Calu3 (cell line): ENCODE measurements around the gene DDX56. TPM values are rescaled to one million over a fixed set of nuclear protein-coding genes. Genes with fewer than 3 reads are reported as not detected.

ENCODE experiments used
- BruUV-seq: library from RNA; stranded (reverse); fragments of 400-500 nt; replicated peaks from 2 replicates; lab custom pipeline; 2021; lab: Mats Ljungman, UMichigan
- CTCF ChIA-PET: fragments of 300-600 bp; sonication (Branson Sonifier 250); formaldehyde crosslinking; loops from one replicate; lab custom pipeline; 2022; ENCODE audit warnings: antibody characterized with exemption; lab: Charles Lee
- DNase-seq: peaks from one replicate; pipeline ENCODE4 v3.0.0; 2022
- H3K27ac Mint-ChIP-seq: one replicate; pipeline ENCODE4 v1.8.0; 2022; ENCODE audit warnings: mixed read lengths; ENCODE audit not compliant: unreplicated experiment
- H3K27me3 Mint-ChIP-seq: one replicate; pipeline ENCODE4 v1.8.0; 2022; ENCODE audit warnings: mixed read lengths; ENCODE audit not compliant: unreplicated experiment
- H3K36me3 Mint-ChIP-seq: one replicate; pipeline ENCODE4 v1.8.0; 2022; ENCODE audit warnings: mild to moderate bottlenecking, moderate library complexity, mixed read lengths; ENCODE audit not compliant: insufficient read depth, unreplicated experiment
- H3K4me1 Mint-ChIP-seq: one replicate; pipeline ENCODE4 v1.8.0; 2022; ENCODE audit warnings: mild to moderate bottlenecking, low read depth, mixed read lengths; ENCODE audit not compliant: unreplicated experiment
- H3K4me3 Mint-ChIP-seq: one replicate; pipeline ENCODE4 v1.8.0; 2022; ENCODE audit warnings: mild to moderate bottlenecking, low read depth, moderate library complexity, mixed read lengths; ENCODE audit not compliant: unreplicated experiment
- H3K9me3 Mint-ChIP-seq: one replicate; pipeline ENCODE4 v1.8.0; 2022; ENCODE audit warnings: low read depth, mixed read lengths; ENCODE audit not compliant: unreplicated experiment
- intact Hi-C: fragments of 100-400 bp; cut with micrococcal nuclease; formaldehyde crosslinking; loops from one replicate; pipeline ENCODE4 v1.10.0; 2022; ENCODE audit not compliant: unreplicated experiment
- total RNA-seq: library from RNA; stranded (reverse); gene quantifications from 2 replicates; pipeline ENCODE4 v1.2.3, GENCODE V29; 2022
- TF ChIP-seq, protein P1 (sequence below): fragments of 200-600 bp; IDR thresholded peaks from one replicate; pipeline ENCODE4 v1.8.0; 2022; ENCODE audit warnings: antibody characterized with exemption; ENCODE audit not compliant: unreplicated experiment

The DDX56 gene
- total RNA-seq, 1 experiment from 2014 or later: 157 TPM

- DNase-seq: no peak
- no peak overlapping the region for H3K4me3 Mint-ChIP-seq
- no peaks in the 10 kb centered on the region for H3K27me3 Mint-ChIP-seq
- no peaks in the 10 kb centered on the region for H3K9me3 Mint-ChIP-seq
- intact Hi-C loops: no loop called here
- H3K4me1 Mint-ChIP-seq: peaks cover 61% of the 10 kb centered on the region
- no peak overlapping the region for H3K27ac Mint-ChIP-seq
- peaks cover 26% of the 10 kb centered on the region for H3K36me3 Mint-ChIP-seq
- TF ChIP-seq, protein P1, sequence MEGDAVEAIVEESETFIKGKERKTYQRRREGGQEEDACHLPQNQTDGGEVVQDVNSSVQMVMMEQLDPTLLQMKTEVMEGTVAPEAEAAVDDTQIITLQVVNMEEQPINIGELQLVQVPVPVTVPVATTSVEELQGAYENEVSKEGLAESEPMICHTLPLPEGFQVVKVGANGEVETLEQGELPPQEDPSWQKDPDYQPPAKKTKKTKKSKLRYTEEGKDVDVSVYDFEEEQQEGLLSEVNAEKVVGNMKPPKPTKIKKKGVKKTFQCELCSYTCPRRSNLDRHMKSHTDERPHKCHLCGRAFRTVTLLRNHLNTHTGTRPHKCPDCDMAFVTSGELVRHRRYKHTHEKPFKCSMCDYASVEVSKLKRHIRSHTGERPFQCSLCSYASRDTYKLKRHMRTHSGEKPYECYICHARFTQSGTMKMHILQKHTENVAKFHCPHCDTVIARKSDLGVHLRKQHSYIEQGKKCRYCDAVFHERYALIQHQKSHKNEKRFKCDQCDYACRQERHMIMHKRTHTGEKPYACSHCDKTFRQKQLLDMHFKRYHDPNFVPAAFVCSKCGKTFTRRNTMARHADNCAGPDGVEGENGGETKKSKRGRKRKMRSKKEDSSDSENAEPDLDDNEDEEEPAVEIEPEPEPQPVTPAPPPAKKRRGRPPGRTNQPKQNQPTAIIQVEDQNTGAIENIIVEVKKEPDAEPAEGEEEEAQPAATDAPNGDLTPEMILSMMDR: no peak
- CTCF ChIA-PET: interaction anchor here (0.7 to 1.1 kb wide), 2 partner anchors 18 to 35 kb away, joined by 3 to 4 read pairs; no protein-coding TSS in a partner anchor
- no TSS peak for BruUV-seq
Measured at GRCh38 chr7:44616545-44616944, 42.8 kb upstream of the DDX56 start.

DNA sequence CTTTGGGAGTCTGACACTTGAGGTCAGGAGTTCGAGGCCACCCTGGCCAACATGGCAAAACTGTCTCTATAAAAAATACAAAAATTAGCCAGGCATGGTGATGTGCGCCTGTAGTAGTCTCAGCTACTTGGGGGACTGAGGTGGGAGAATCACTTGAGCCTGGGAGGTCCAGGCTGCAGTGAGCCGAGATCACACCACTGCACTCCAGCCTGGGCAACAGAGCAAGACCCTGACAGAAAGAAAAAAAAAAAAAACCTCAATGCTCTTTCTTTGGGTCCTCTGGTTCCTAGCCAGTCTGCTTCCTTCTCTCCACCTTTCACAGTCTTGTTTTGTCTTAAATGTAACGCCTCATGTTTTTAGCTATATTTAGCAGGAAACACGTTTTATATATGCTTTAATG, 42.1 kb upstream of the DDX56 start:
- intact Hi-C loops: no loop called here
- H3K4me3 Mint-ChIP-seq: no peak overlapping the region

GRCh38 chr7:44615149-44615611, 41.5 kb upstream of the DDX56 start:
- H3K36me3 Mint-ChIP-seq: peaks cover 33% of the 10 kb centered on the region
- H3K4me3 Mint-ChIP-seq: no peak overlapping the region
- CTCF ChIA-PET: interaction anchor here (0.7 to 1.0 kb wide), 2 partner anchors 10 to 19 kb away, joined by 3 to 8 read pairs; no protein-coding TSS in a partner anchor
- peak overlapping the region; percentile 53 for H3K27ac Mint-ChIP-seq
- H3K27me3 Mint-ChIP-seq: no peaks in the 10 kb centered on the region
- no peak for DNase-seq
- TF ChIP-seq, protein P1: no peak
- no TSS peak for BruUV-seq
- peaks cover 50% of the 10 kb centered on the region for H3K4me1 Mint-ChIP-seq
- intact Hi-C loops: no loop called here
- H3K9me3 Mint-ChIP-seq: no peaks in the 10 kb centered on the region

More for the DNA sequence above, 42.1 kb upstream of the DDX56 start:
- peaks cover 53% of the 10 kb centered on the region for H3K4me1 Mint-ChIP-seq
- BruUV-seq: no TSS peak
- H3K9me3 Mint-ChIP-seq: no peaks in the 10 kb centered on the region
- TF ChIP-seq, protein P1: no peak
- no peak for DNase-seq
- no peaks in the 10 kb centered on the region for H3K27me3 Mint-ChIP-seq
- CTCF ChIA-PET: interaction anchor here (0.7 kb wide), 1 partner anchor 34 kb away, joined by 3 read pairs; no protein-coding TSS in a partner anchor
- peaks cover 27% of the 10 kb centered on the region for H3K36me3 Mint-ChIP-seq
- peak overlapping the region; percentile 14 for H3K27ac Mint-ChIP-seq

DNA sequence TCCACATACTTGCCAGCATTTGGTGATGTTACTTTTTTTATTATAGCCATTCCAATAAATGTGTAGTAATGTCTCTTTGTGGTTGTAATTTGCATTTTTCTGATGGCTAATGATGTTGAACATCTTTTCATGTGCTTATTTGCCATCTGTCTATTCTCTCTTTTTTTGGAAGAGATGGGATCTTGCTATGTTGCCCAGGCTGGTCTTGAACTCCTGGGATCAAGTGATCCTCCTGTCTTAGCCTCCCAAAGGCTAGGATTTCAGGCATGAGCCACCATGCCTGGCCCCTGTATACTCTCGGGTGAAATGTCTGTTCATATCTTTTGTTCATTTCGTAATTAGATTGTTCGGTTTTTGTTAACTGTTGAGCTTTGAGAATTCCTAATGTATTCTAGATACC, 36.1 kb upstream of the DDX56 start:
- no peaks in the 10 kb centered on the region for H3K27me3 Mint-ChIP-seq
- no TSS peak for BruUV-seq

More for the DNA sequence above, 36.1 kb upstream of the DDX56 start:
- Mint-ChIP-seq H3K27ac (no peak overlapping the region), H3K4me1 (peaks cover 25% of the 10 kb centered on the region), H3K9me3 (no peaks in the 10 kb centered on the region), H3K36me3 (peaks cover 68% of the 10 kb centered on the region), H3K4me3 (no peak overlapping the region)
- CTCF ChIA-PET: interaction anchor here (1.8 kb wide), 1 partner anchor 24 kb away, joined by 5 read pairs; no protein-coding TSS in a partner anchor
- intact Hi-C loops: no loop called here
- DNase-seq: no peak
- TF ChIP-seq, protein P1: no peak
